ENCODE data around the gene VSIG10L2.
A peak's percentile ranks its signal among the peaks of the same experiment; 100 is the strongest.

Gene VSIG10L2

DNA sequence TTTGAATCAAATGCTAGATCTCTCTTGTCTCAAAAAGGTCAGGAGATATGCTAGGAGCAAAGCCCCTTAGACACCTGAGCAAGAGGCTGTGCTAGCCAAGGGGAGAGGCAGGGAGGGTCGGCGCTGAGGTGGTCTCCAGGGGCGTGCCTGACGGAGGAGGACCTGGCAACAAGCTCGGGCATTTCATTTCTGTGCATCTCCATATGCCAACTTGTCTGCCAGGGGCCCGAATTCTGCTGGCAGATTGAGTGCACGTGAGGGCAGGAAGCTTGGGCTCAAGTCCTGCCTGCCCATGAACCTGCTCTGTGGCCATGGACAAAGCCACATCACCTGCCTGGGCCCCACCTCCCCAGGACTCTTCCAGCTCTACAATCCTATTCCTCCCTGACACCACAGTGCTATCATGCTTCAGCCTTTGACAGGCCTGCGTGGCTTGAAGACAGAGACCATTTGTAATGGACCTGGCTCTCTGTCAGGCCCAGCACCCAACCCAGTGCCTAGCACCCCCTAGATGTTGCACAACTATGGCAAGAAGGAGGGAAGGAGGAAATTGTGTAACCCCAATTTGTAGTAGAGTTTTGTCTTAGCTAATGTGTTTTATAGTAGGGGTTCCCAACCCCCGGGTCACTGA lies 16.3 kb upstream of the VSIG10L2 start:
- no peak for DNase-seq (ENCODE audit: low read depth)

DNA sequence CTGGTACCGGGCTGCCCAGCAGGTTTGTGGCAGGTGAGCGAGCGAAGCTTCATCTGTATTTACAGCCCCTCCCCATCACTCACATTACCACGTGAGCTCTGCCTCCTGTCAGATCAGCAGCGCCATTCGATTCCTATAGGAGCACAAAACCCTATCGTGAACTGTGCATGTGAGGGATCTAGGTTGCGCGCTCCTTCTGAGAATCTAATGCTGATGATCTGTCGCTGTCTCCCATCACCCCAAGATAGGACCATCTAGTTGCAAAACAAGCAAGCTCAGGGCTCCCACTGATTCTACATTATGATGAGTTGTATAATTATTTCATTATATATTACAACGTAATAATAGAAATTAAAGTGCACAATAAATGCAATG lies 15.8 kb upstream of the VSIG10L2 start:
- DNase-seq (ENCODE audit: low read depth), result no peak

DNA sequence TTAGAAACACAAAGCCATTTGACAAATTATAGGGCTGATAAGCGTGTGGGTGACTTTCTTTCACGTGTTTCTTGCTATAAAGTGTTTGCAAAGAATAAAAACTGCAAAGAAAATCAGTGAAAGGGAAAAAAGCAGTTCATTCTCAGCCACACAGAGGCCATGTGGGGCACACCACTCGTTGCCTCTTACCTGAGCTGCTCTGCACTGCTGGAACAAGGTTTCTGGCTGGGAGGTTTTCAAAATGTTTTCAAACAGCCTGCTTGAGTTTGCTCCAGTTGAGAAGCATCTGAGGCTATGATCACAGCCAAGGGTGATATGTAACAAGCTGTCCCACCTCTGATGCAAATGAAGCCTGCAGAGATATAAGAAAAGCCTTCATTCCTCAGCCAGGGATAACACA lies 14.7 kb upstream of the VSIG10L2 start:
- DNase-seq (ENCODE audit: low read depth), result no peak

DNA sequence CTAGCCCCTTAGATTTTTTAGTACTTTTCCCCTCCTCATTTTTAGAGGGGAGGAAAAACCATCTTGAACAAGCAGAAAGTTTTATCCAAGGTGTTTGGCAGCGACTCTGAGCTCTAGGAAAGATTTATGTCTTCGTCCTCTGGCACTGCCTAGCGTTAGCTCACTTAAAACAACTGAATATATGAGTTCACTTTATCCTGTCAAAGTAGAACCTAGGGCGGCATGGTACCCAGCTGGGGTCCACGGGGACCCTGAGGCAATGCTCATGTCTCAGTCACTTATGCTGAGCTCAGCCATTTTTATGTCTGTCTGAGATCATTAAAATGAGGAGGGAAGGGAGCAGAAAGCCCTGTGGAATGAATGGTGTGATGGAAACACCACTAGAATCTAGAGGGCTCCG lies 14.2 kb upstream of the VSIG10L2 start:
- no peak for DNase-seq (ENCODE audit: low read depth)

- DNase-seq (ENCODE audit: low read depth), result no peak
Observed at GRCh38 chr11:125932301-125932700, 13.5 kb upstream of the VSIG10L2 start.

- no peak for DNase-seq (ENCODE audit: low read depth)
Observed at GRCh38 chr11:125933030-125933813, 12.6 kb upstream of the VSIG10L2 start.

DNA sequence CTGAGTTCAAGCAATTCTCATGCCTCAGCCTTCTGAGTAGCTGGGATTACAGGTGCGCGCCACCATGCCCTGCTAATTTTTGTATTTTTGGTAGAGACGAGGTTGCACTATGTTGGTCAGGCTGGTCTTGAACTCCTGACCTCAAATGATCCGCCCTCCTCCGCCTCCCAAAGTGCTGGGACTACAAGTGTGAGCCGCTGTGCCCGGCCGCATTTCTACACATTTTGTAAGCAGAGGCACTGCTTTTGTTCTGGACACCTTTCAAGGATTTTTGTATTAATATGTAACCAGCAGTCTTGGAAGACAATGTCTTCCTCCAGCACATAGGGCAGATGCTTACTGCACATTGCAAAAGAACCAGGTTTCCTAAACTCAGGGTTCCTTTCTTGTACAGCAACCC lies 11.4 kb upstream of the VSIG10L2 start:
- DNase-seq (ENCODE audit: low read depth), result no peak

DNA sequence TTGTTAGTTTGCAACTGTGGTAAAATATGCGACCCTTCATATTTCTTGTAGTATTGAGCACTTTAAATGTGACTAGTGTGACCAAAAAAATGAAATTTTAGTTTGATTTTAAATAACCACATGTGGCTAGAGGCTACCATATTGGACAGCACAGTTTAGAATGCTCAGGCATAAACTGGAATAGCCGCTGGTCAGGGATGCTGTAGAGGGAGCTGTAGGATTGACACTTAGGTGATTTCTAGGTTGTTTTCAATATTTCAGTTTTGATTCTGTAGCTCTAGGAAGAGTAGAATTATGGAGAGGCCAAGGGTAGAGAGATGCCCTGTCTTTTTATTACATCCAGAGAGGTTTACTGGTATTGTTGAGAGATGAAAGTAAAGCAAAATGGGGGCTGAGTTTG lies 10.8 kb upstream of the VSIG10L2 start:
- DNase-seq (ENCODE audit: low read depth), result no peak

DNA sequence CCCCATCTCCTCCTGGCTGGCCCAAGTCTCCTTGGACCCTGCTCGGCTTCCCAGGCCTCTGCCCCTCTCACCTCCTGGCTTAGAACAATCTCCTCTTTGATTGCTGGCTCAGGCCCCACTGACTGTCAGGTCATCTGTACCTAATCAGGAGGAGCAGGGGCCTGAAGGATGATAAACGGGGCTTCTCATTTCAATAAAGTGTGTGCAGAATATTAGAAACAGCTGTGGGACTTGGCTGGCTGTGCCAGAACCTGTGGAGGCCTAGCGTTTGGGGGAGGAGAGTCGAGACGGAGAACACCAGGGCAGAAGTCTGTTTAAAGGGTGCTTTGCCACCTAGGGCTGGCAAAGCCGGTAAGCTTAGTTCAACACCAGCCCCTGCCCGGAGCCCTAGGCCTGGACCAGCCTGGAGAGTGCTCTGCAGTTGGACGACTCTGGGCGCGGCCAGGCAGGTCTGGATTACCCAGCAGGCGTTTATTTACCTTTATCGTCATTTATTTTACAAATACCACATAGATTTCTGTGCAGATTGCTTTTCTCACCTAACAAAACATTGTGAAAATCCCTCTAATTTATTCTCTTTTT lies 10.1 kb upstream of the VSIG10L2 start:
- DNase-seq (ENCODE audit: low read depth), result no peak

- DNase-seq (ENCODE audit: low read depth), result no peak
Observed at GRCh38 chr11:125938418-125938817, 7.4 kb upstream of the VSIG10L2 start.

GRCh38 chr11:125939081-125939521 lies 6.7 kb upstream of the VSIG10L2 start:
- DNase-seq (ENCODE audit: low read depth), result no peak

- no peak for DNase-seq (ENCODE audit: low read depth)
Observed at GRCh38 chr11:125940145-125940544, 5.7 kb upstream of the VSIG10L2 start.

DNA sequence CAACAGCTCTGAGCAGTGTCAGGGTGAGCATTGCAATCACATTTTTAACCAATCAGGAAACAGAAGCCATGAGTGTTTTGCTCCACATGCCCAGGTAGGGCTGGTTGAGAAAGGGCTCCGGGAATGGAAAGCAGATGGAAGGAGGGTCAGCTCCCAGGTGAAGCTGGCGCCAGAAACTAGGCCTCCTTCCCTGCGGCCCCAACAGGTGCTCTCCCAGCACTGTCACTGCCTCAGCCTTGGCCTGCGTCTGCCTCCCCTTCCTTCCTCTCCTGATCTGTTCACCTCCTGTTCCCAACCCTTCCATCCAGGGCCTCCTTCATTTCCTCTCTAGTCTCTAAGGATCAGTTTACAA lies 4.6 kb upstream of the VSIG10L2 start:
- DNase-seq (ENCODE audit: low read depth), result no peak

- DNase-seq (ENCODE audit: low read depth), result peak; percentile 12
Observed at GRCh38 chr11:125941619-125942611, 3.9 kb upstream of the VSIG10L2 start.

GRCh38 chr11:125942771-125943428 lies 2.9 kb upstream of the VSIG10L2 start:
- DNase-seq (ENCODE audit: low read depth), result no peak

DNA sequence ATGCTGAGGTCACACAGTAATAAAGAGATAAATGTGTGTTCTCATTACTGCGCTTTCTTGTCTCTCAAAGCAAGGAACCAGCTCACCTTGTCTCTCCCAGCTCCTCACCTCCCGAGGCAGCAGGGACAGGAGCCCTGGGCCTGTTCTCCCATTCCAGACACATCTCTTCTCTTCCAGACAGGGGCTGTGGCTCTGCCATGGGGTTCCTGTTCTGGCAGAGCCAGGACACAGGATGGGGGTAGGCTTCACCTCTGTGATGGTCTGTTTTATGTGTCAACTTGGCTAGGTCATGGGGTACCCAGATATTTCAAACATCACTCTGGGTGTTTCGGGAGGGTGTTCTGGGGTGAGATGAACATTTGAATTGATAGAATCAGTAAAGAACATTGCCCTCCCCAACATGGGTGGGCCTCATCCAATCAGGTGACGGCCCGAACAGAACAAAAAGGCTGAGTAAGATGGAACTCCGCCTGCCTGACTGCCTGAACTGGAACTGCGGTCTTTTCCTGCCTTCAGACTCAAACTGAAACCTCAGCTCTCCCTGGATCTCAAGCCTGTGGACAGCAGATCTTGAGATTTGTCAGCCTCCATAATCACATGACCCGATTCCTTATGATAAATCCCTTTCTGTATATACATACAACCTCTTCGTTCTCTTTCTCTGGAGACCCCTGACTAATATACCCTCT lies 2.0 kb upstream of the VSIG10L2 start:
- no peak for DNase-seq (ENCODE audit: low read depth)

GRCh38 chr11:125944350-125945010 lies 1.4 kb upstream of the VSIG10L2 start:
- no peak for DNase-seq (ENCODE audit: low read depth)

- DNase-seq (ENCODE audit: low read depth), result no peak
Observed at GRCh38 chr11:125945011-125945796, 640 bp upstream of the VSIG10L2 start.

DNA sequence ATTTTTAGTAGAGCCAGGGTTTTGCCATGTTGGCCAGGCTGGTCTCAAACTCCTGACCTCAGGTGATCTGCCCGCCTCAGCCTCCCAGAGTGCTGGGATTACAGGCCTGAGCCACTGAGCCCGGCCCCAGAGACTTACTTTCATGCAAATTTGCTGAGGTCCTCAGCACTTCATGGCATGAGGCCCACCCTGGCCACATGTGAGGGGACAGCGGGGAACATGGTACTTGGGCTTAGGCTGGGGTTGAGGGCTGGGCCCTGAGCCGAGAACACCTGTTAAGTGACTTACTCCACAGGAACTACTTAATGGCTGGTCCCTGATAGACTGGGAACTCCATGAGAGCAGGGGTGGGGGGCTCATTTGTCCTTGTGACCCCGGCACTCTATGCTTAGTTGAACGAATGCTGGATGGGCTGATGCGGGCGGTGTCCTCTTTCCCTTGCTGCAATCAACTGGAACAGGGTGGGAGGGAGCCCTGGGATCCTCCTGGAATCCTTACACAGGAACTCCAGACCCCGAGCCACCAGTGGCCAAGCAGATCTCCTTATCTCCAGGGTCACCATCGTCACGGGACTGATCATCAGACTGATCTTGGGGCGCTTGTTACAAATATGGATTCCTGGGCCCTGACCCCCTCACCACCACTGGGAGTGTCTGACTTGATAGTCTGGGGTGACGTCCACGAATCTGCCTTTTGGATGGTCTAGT lies 1.0 kb downstream of the VSIG10L2 start:
- no peak for DNase-seq (ENCODE audit: low read depth)

Data from stimulated activated CD8-positive, alpha-beta memory T cell treated with anti-CD3 and anti-CD28 coated beads, Interleukin-7, amount 100 ng/mL, for 24 hours (primary cell).